Measurements from ENCODE around the gene DUSP2.

The DUSP2 gene

DNA sequence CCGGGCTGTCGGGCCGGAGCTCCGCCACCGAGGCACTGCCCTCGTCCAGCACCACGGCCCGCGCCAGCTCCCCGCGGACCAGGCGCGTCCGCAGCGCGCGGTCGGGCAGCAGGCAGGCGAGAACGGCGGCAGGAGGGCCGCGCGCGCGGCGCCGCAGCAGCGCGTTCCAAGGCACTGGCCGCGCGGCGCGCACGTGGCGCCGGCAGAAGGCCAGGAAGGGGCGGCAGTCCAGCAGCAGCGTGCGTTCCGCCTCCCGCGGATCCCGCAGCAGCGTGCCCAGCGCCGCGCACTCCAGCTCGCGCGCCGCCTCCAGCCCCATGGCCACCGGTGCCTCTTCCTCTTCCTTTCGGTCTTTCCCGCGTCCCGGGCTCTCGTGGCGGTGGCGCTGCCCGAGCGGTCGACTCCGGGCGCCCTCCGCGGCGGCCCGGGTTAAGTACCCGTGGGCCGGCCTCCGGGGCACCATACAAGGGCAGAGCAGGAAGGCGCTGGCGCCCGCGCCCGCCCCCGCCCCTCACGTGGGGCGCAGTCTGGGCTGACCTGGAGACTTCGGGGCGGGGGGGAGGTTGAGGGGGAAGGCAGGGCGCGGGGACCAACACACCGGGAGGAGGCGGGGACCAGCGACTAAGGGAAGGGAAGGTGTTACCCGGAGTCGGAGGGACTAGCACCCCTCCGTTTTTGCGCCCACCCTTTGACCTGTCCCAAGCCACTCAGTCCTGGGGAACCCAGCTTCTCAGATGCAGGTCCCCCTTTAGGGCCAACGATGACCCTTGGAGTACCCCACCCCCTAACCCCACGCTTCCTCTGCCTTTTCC, at the start of gene DUSP2:
Gene DUSP2, minus strand, starts transcription at position 405 of the 812 bp plus-strand sequence. Its CDS starts 86 bp downstream, at position 319.
- peak; percentile 98 for DNase-seq

GRCh38 chr2:96191937-96192670, 46.9 kb upstream of the DUSP2 start:
- DNase-seq, result no peak

- no peak for DNase-seq
These were observed 43.7 kb upstream of the DUSP2 start for GRCh38 chr2:96188821-96189526.

DNA sequence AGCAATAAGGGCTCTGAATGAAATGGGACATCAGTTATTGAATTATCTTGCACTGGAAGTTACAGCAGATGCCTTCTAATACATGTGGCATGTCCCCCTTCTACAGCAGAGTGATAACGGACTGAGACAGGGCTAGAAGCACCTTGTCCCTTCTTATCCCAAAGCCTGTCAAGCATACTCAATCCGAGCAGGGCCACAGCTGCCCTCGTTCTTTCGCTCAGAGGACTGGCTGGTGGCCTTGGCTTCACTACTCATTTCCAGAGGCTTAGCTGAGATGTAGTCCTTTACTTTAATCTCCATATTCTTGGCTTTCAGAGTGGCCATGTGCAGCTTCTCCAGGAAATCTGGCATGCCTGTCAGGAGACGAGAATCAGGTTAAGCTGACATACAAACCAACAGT, 41.3 kb upstream of the DUSP2 start:
- no peak for DNase-seq

DNA sequence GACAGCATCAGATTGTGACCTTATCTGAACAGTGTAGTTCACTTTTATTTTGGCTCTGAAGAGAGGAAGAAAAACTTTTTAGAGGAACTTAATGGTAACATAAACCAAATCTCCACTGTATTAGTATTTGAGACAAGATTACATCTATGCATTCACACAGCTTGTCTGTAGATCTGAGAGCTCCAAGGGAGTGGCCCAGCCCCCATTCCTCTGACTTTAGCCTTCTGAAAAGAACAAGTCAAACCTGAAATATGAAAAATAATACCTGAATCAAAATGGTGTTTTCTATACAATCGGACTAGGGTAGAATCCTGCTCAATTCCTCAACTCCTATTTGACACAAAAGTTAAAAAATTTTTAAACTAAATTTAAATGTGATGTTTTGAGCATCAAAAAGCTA, 40.3 kb upstream of the DUSP2 start:
- DNase-seq, result no peak

GRCh38 chr2:96184989-96185388, 39.7 kb upstream of the DUSP2 start:
- no peak for DNase-seq

DNA sequence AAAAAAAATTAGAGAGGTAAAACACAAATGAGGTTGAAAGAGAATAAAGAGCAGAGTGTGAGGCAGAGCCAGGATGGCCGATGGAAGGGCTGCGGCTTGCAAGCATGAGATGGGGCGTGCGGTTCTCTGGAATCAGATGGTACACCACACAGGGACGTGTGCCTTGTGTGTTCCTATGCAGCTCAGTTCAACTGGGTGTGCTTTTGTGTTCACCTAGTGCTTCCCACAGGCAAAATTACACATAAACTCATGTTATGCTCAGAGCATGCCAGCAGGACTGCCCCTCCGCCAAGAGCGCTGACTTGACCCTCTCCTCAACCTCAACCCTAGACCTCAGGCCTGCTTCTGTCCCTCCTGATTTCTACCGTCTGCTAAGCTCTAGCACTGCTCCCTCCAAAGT, 38.9 kb upstream of the DUSP2 start:
- no peak for DNase-seq

DNA sequence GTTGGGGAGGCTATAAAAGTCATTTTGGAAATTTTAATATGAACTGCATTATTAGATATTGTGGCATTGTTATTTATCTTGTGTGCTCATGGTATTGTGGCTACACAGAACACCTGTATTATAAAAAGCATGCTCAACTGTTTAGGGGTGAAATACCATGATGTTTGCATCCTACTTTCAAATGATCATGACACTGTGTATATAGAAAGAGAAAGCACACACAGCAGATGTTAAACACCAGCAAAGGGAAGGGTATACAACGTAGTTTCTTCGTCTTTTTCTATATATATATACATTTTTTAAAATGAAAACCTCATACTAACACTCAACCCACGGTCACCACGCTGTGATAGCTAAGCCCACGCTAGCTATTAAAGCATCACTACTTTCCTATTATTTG, 36.3 kb upstream of the DUSP2 start:
- no peak for DNase-seq

DNA sequence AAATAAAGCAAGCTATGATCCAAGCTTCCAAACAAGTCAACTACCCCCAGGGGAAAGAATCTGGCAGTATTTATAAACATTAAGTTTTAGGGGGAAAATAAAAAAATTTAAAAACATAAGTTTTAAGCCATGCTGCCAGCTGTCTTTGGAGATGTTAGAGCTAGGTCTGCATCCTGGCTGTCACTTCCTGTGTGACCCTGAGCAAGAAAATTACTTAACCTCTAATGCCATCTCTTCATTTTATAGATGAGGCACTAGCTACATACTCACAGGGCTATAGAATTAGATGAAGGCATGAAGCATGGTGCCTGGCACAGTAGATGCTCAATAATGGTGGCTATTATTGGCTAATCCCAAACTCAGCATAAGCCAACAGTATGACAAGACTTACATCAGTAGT, 35.3 kb upstream of the DUSP2 start:
- DNase-seq, result no peak

- DNase-seq, result no peak
These were observed 34.8 kb upstream of the DUSP2 start for GRCh38 chr2:96180002-96180401.

- no peak for DNase-seq
These were observed 31.4 kb upstream of the DUSP2 start for GRCh38 chr2:96176661-96177060.

DNA sequence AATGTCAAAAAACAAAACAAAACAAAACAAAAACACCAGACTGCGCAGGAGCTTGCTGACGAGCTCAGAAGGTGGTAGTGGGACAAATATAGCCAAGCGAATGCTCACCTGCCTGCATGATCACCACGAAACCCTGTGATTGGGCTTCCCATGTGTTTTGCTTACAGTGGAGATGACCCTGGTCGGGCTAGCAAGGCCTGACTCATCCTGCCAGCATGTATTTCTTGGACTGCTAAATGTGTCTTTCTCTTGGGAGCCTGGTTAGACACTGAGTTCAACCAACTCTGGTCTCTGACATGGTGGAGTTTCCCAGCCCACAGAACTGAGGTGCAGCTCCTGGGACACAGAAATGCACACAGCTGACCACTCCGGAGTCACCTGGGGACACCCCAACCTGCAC, 30.7 kb upstream of the DUSP2 start:
- DNase-seq, result no peak

GRCh38 chr2:96174251-96175144, 29.3 kb upstream of the DUSP2 start:
- peak; percentile 91 for DNase-seq

- no peak for DNase-seq
These were observed 26.6 kb upstream of the DUSP2 start for GRCh38 chr2:96171831-96172230.

DNA sequence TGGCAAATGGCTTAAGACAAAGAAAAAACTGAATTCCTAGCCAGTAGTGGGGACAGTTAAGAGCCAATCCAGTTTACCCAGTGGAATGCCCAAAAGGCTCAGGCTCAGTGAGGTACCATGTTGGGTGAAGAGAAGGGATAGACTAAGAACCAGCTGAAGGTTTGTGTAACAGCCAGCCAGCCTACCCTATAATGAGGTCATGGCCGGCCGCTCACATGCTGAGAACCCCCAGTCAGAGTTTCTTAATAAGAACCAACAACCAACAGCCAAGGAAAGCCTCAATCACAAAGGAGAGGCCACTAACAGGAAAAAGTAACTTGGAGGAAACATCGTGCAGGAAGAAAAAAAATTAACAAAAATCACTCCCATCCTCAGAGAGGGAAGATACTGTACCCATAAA, 25.4 kb upstream of the DUSP2 start:
- no peak for DNase-seq

- DNase-seq, result no peak
These were observed 24.7 kb upstream of the DUSP2 start for GRCh38 chr2:96169868-96170507.

- no peak for DNase-seq
These were observed 22.3 kb upstream of the DUSP2 start for GRCh38 chr2:96167407-96168013.

GRCh38 chr2:96164459-96165184, 19.4 kb upstream of the DUSP2 start:
- DNase-seq, result peak; percentile 84

DNA sequence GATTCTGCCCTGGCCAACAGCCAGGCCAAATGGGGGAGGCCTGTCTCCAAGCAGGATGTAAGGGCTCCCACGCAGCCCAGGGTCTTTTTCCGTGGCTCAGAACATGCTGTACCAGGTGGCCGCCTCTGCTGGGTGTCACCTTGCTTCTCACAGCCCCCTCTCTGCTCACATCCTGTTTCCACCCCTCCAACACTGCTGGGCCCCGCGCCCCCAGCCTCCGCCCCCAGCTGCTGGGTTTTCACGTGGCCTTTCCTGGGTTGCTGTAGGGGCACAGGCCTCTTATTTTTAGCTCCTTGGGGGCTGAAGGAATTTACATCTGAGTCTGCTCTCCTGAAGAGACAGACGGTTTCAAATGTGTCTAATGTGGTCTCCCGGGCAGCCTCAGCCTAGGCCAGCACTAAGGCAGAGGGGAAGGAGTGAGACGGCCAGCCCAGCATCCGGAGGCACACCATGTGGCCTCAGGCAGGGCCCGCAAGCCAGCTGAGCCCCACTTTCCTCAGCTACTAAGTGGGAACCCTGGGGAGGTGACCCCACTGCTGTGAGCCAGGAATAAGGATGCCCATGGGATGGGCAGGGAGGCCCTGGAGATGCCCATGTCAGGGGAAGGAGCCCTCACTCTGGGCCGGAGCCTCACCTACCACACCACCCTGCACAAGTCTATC, 18.7 kb upstream of the DUSP2 start:
- peak; percentile 89 for DNase-seq

DNA sequence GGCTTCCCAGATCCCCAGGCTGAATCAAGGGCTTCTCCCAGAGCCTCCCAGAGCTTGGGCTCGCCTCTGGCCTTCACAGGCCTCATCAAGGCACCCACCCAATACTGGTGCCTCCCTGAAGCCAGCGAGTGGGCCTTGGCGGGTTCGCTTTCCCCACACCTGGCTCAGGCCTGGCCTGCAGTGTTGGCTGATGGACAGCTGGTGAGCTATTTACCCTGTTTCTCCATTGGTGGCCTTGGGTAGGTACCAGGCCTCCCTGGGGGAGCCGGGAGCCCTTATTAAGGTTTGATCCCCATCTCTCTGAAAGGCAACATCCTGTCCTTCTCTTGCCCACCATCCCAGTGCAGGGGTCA, 18.2 kb upstream of the DUSP2 start:
- no peak for DNase-seq

DNA sequence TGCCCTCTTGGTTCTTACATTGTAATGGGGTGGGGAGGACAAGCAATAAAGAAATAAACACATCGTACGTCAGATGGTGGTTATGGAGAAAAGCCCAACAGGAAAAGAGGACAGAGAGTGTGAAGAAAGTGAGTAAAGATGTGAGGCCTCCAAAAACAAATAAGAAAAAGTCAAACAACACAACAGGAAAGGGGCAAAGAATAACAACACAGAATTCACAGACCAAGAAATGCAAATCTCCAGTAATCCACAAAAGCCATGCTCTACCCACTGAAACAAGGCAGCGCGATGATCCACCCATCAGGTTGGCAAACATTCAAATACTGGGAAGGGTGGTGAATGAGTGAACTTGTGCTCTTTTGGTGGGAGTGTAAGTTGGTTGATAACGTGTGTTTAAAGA, 16.7 kb upstream of the DUSP2 start:
- DNase-seq, result no peak

Measured in activated CD8-positive, alpha-beta memory T cell treated with anti-CD3 and anti-CD28 coated beads, Interleukin-2, amount 50 U/mL, for 48 hours (primary cell).